Kidney (tissue), 14 donors: ENCODE measurements around the gene HOXC6. TPM values are rescaled to one million over a fixed set of nuclear protein-coding genes. Genes with fewer than 3 reads are reported as not detected.

ENCODE experiments used
- DNase-seq, 5 donors: peaks; one replicate each; pipeline ENCODE4 v3.0.0-alpha.2; 2013 to 2020
- FAIRE-seq: peaks from 2 replicates; lab custom pipeline; 2012; peaks lifted over from hg19 to GRCh38; lab: Jason Lieb, UNC
- H3K27ac ChIP-seq, 2 donors: one replicate each; pipeline ENCODE4 v1.7.0; 2013; ENCODE audit warnings: low read depth in 2 of 2, low read length in 2 of 2, inconsistent platforms in 1 of 2
- H3K27me3 ChIP-seq: one replicate; pipeline ENCODE4 v1.7.1; 2013; ENCODE audit warnings: low read length, inconsistent platforms; ENCODE audit not compliant: control insufficient read depth, insufficient read depth
- H3K36me3 ChIP-seq, 3 donors: one replicate each; pipeline versions ENCODE4 v1.7.0 to v1.7.1; 2013; ENCODE audit warnings: low read length in 3 of 3, control low read depth in 1 of 3, inconsistent platforms in 1 of 3; ENCODE audit not compliant: insufficient read depth in 3 of 3, control insufficient read depth in 2 of 3
- H3K4me1 ChIP-seq, 3 donors: one replicate each; pipeline versions ENCODE4 v1.7.0 to v1.7.1; 2013; ENCODE audit warnings: low read length in 3 of 3, inconsistent platforms in 1 of 3, low read depth in 1 of 3; ENCODE audit not compliant: control insufficient read depth in 2 of 3, insufficient read depth in 2 of 3
- H3K4me3 ChIP-seq, 3 donors: one replicate each; pipeline versions ENCODE4 v1.7.0 to v1.8.1; 2013; ENCODE audit warnings: low read length in 3 of 3, control low read depth in 1 of 3, inconsistent platforms in 1 of 3
- H3K9ac ChIP-seq, 3 donors: one replicate each; pipeline versions ENCODE4 v1.7.0 to v1.7.1; 2013; ENCODE audit warnings: low read length in 3 of 3, control low read depth in 1 of 3, inconsistent platforms in 1 of 3
- H3K9me3 ChIP-seq, 3 donors: one replicate each; pipeline versions ENCODE4 v1.7.0 to v1.7.1; 2013; ENCODE audit warnings: low read length in 3 of 3, control low read depth in 1 of 3, inconsistent platforms in 1 of 3; ENCODE audit not compliant: control insufficient read depth in 2 of 3, insufficient read depth in 1 of 3
- intact Hi-C: fragments of 100-400 bp; cut with DNase I; formaldehyde crosslinking; loops from one replicate; pipeline ENCODE4 v1.11.1; 2022
- polyA plus RNA-seq: library from polyadenylated mRNA; stranded (reverse); fragments of 350-450 nt; fragmentation: Illumina TruSeq; extraction: RNeasy Lipid Tissue Mini Kit (QIAGEN cat#74804); gene quantifications from one replicate; pipeline ENCODE4 v1.2.3, GENCODE V29; 2014; ENCODE audit warnings: low read depth, low replicate concordance; ENCODE audit not compliant: insufficient read depth
- total RNA-seq: library from RNA; stranded (reverse); fragmentation: NEBNext Ultra II Directional; extraction: Animal tissue kit (Norgen Biotek cat#: 25700); gene quantifications from one replicate; pipeline ENCODE4 v1.2.1, GENCODE V29; 2021
- TF ChIP-seq, protein P1 (sequence below): IDR thresholded peaks from 3 replicates; pipeline ENCODE4 v1.5.1; 2012; ENCODE audit warnings: mild to moderate bottlenecking, moderate library complexity, borderline replicate concordance; ENCODE audit not compliant: insufficient read depth; ENCODE audit errors: extremely low read depth
- donor health status: control.
- donor health status: control.
- donor health status: control.
- donor health status: control.
- donor health status: control.
- donor health status: DM: yes; HTN: yes; CAD: no.
- donor health status: Normal renal cell carcinoma (clear cell type).

The HOXC6 gene
- total and polyA plus RNA-seq, 2 donors from 2014 or later = 11.4 to 22.0 TPM

DNA sequence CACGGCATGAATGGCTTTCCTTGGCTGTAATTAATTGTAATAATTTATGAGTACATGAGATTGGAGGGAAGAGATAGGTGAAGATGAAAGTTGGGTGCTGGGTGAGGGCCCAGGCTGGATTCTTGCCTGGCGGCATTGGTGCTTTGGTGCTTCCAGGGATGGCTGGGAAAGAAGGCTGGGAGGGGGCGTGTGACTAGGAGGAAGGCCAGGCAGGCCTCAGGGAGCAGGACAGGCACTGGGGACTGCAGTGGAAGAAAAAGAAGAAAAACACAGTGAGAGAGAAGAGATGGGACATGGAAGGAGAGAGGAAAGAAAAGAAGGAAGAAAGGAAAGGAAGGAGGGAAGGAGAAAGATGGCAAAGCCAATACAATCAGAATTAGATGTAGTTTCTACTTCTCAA, 24.6 kb upstream of the HOXC6 start:
- TF ChIP-seq, protein P1, sequence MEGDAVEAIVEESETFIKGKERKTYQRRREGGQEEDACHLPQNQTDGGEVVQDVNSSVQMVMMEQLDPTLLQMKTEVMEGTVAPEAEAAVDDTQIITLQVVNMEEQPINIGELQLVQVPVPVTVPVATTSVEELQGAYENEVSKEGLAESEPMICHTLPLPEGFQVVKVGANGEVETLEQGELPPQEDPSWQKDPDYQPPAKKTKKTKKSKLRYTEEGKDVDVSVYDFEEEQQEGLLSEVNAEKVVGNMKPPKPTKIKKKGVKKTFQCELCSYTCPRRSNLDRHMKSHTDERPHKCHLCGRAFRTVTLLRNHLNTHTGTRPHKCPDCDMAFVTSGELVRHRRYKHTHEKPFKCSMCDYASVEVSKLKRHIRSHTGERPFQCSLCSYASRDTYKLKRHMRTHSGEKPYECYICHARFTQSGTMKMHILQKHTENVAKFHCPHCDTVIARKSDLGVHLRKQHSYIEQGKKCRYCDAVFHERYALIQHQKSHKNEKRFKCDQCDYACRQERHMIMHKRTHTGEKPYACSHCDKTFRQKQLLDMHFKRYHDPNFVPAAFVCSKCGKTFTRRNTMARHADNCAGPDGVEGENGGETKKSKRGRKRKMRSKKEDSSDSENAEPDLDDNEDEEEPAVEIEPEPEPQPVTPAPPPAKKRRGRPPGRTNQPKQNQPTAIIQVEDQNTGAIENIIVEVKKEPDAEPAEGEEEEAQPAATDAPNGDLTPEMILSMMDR = no peak
- intact Hi-C loops = loop anchor here (5.0 kb wide), 1 partner anchor 199 kb away; no protein-coding TSS in a partner anchor

GRCh38 chr12:54004063-54004840, 24.0 kb upstream of the HOXC6 start:
- peaks cover 4% of the 10 kb centered on the region for H3K27me3 ChIP-seq
- peak overlapping the region; percentile 49 to 71 for H3K27ac ChIP-seq
- peak overlapping the region in 1 of 3 donors; percentile 51 for H3K9ac ChIP-seq
- TF ChIP-seq, protein P1 = no peak
- H3K9me3 ChIP-seq = no peaks in the 10 kb centered on the region
- H3K36me3 ChIP-seq = no peaks in the 10 kb centered on the region
- H3K4me1 ChIP-seq = peaks cover 6 to 25% (median 11%) of the 10 kb centered on the region in 3 donors
- intact Hi-C loops = loop anchor here (5.0 kb wide), 1 partner anchor 198 kb away; no protein-coding TSS in a partner anchor
- peak in 1 of 5 donors; percentile 62 for DNase-seq
- peak overlapping the region in 1 of 3 donors; percentile 39 for H3K4me3 ChIP-seq
- no peak for FAIRE-seq

More for the DNA sequence above, 24.6 kb upstream of the HOXC6 start:
- Histone ChIP-seq H3K36me3 (no peaks in the 10 kb centered on the region), H3K4me1 (peaks cover 6 to 25% (median 11%) of the 10 kb centered on the region in 3 donors), H3K4me3 (no peak overlapping the region), H3K27ac (peak overlapping the region in 1 of 2 donors; percentile 61), H3K9me3 (no peaks in the 10 kb centered on the region), H3K27me3 (peaks cover 4% of the 10 kb centered on the region), H3K9ac (peak overlapping the region in 1 of 3 donors; percentile 5)
- DNase-seq (peak in 1 of 5 donors; percentile 66), FAIRE-seq (no peak)

DNA sequence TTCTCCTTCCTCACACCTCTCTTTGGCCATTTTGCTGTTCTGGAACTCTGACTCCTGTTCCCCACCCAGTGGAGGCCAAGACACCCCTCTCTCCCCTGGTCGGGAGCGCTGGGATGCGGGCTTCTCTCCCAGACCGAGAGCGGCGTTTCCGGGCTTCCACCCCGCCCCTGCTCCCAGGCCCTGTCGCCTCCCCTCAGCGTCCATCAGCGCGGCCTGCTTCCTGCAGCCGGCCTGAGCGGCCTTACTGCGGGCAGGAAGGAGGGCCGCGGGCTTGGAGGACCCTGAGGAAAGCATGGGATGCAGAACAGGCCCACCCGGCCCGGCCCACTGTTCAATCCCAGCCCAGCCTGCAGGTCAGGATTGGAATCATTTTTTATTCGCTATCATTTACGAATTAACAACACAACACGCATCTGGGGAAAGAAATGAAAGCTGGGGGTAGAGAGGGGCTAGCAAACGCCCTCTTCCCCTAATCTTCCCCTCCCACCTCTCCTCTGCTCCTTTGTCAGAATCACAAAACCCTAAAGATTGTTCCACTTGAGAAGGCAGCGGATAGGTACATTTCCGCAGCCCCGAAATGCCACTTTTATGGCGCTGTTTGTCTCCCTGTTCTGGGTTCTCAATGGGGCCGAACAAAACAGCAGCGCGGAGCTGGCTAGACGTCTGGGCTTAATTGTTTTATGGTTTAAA, 23.3 kb upstream of the HOXC6 start:
- H3K27ac ChIP-seq = peak overlapping the region; percentile 49 to 71
- no peak for FAIRE-seq
- peak overlapping the region in 2 of 3 donors; percentile 11 to 39 for H3K4me3 ChIP-seq
- no peaks in the 10 kb centered on the region for H3K36me3 ChIP-seq
- TF ChIP-seq, protein P1 = no peak
- no peaks in the 10 kb centered on the region for H3K9me3 ChIP-seq
- H3K9ac ChIP-seq = peak overlapping the region in 1 of 3 donors; percentile 61
- intact Hi-C loops = loop anchor here (5.0 kb wide), 1 partner anchor 197 kb away; no protein-coding TSS in a partner anchor
- peaks cover 4% of the 10 kb centered on the region for H3K27me3 ChIP-seq
- H3K4me1 ChIP-seq = peaks cover 6 to 28% (median 14%) of the 10 kb centered on the region in 3 donors
- DNase-seq = peak in 4 of 5 donors; percentile 68 to 92 (median 85)
